DND-41 (cell line): Measurements from ENCODE around the gene FAXDC2.

Source experiments
- ATAC-seq: fragments of 200-7000 bp; cut with Tn5 transposase; 3 replicates; pipeline ENCODE4 v1.9.1; 2021; ENCODE audit warnings: low read depth; ENCODE audit not compliant: insufficient read depth
- DNase-seq: peaks from one replicate; pipeline ENCODE4 v3.0.0-alpha.2; 2020
- H2AFZ ChIP-seq: 2 replicates; pipeline ENCODE4 v1.6.0; 2012; ENCODE audit warnings: low read depth, low read length
- H3K27ac ChIP-seq: 2 replicates; pipeline ENCODE4 v1.5.1; 2012; ENCODE audit warnings: low read length, inconsistent platforms
- H3K27me3 ChIP-seq: fragments of 200-600 bp; sonication (generic); 2 replicates; pipeline ENCODE4 v1.6.0; 2012; ENCODE audit warnings: low read length, mild to moderate bottlenecking, inconsistent platforms; ENCODE audit not compliant: insufficient read depth, poor library complexity
- H3K36me3 ChIP-seq: 2 replicates; pipeline ENCODE4 v1.5.1; 2012; ENCODE audit warnings: low read length, inconsistent platforms; ENCODE audit not compliant: insufficient read depth
- H3K4me1 ChIP-seq: 2 replicates; pipeline ENCODE4 v1.5.1; 2012; ENCODE audit warnings: mild to moderate bottlenecking, low read length; ENCODE audit not compliant: insufficient read depth
- H3K4me2 ChIP-seq: 2 replicates; pipeline ENCODE4 v1.6.0; 2012; ENCODE audit warnings: mild to moderate bottlenecking, moderate library complexity, low read length, inconsistent platforms; ENCODE audit not compliant: insufficient read depth
- H3K4me3 ChIP-seq, 2 experiments: fragments of 200-600 bp in 1 of 2; shearing (Covaris generic) in 1 of 2; 2 replicates each; pipeline ENCODE4 v1.5.1; 2012 to 2016; ENCODE audit warnings: inconsistent platforms in 2 of 2, low read length in 2 of 2, mild to moderate bottlenecking in 2 of 2, low read depth in 1 of 2, moderate library complexity in 1 of 2
- H3K79me2 ChIP-seq: 2 replicates; pipeline ENCODE4 v1.6.0; 2012; ENCODE audit warnings: low read length, inconsistent platforms; ENCODE audit not compliant: insufficient read depth
- H3K9ac ChIP-seq: 2 replicates; pipeline ENCODE4 v1.6.0; 2012; ENCODE audit warnings: low read depth, mild to moderate bottlenecking, inconsistent platforms, low read length, moderate library complexity
- H3K9me3 ChIP-seq: 2 replicates; pipeline ENCODE4 v1.5.1; 2012; ENCODE audit warnings: low read length, moderate library complexity, mild to moderate bottlenecking, inconsistent platforms; ENCODE audit not compliant: insufficient read depth, severe bottlenecking
- H4K20me1 ChIP-seq: 2 replicates; pipeline ENCODE4 v1.6.0; 2012; ENCODE audit warnings: low read length; ENCODE audit not compliant: insufficient read depth
- EZH2 ChIP-seq: IDR thresholded peaks from 3 replicates; pipeline ENCODE4 v1.6.1; 2012; ENCODE audit warnings: borderline replicate concordance, low read depth, mild to moderate bottlenecking, moderate library complexity, low read length, inconsistent platforms; ENCODE audit not compliant: severe bottlenecking
- TF ChIP-seq, protein P1 (sequence below): IDR thresholded peaks from 2 replicates; pipeline ENCODE4 v1.5.1; 2012; ENCODE audit warnings: borderline replicate concordance, low read length, moderate library complexity, mild to moderate bottlenecking; ENCODE audit not compliant: poor library complexity, severe bottlenecking; ENCODE audit errors: extremely low read depth

Gene FAXDC2

DNA sequence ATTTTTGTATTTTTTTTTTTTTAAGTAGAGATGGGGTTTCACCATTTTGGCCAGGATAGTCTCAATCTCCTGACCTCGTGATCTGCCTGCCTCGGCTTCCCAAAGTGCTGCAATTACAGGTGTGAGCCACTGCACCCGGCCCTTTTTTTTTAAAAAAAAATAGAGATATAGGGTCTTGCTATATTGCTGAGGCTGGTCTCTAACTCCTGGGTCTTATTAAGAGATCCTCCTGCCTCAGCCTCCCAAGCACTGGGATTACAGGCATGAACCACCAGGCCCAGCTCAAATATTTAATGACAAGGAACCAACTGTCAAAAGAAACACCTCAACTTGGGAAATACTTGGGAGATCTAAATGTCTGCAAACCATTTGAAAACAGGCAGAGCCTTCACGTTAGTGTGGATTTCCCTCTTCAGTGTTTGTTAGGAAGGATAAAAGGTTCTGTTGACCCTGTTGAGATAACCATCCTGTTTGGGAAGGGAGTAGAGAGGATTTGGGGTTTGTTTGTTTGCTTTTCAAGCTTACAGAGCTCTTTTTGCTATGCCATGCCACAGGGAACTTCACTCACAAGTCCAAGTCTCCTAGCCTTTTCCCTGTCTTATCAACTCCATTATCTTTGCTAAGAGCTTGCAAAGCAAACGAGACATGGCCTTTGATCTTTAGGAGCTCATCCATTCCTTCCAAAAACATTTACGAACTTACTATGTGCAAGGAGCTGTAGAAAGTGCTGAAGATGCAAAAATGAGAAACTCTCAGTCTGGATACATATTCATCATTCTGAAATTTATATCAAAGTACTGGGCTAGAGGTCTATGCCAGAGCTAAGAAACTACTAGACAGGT lies 7.5 kb downstream of the FAXDC2 start:
- Histone ChIP-seq H3K36me3 (no peaks in the 10 kb centered on the region), H3K9me3 (no peaks in the 10 kb centered on the region), H3K79me2 (no peaks in the 10 kb centered on the region), H3K4me3 (no peak overlapping the region), H3K4me1 (no peaks in the 10 kb centered on the region), H3K9ac (no peak overlapping the region), H4K20me1 (no peaks in the 10 kb centered on the region), H3K27me3 (no peaks in the 10 kb centered on the region), H3K27ac (no peak overlapping the region), H2AFZ (no peak overlapping the region), H3K4me2 (no peak overlapping the region)
- TF ChIP-seq, protein P1, sequence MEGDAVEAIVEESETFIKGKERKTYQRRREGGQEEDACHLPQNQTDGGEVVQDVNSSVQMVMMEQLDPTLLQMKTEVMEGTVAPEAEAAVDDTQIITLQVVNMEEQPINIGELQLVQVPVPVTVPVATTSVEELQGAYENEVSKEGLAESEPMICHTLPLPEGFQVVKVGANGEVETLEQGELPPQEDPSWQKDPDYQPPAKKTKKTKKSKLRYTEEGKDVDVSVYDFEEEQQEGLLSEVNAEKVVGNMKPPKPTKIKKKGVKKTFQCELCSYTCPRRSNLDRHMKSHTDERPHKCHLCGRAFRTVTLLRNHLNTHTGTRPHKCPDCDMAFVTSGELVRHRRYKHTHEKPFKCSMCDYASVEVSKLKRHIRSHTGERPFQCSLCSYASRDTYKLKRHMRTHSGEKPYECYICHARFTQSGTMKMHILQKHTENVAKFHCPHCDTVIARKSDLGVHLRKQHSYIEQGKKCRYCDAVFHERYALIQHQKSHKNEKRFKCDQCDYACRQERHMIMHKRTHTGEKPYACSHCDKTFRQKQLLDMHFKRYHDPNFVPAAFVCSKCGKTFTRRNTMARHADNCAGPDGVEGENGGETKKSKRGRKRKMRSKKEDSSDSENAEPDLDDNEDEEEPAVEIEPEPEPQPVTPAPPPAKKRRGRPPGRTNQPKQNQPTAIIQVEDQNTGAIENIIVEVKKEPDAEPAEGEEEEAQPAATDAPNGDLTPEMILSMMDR, result no peak
- no peak for TF ChIP-seq EZH2
- ATAC-seq, result no peak
- no peak for DNase-seq

DNA sequence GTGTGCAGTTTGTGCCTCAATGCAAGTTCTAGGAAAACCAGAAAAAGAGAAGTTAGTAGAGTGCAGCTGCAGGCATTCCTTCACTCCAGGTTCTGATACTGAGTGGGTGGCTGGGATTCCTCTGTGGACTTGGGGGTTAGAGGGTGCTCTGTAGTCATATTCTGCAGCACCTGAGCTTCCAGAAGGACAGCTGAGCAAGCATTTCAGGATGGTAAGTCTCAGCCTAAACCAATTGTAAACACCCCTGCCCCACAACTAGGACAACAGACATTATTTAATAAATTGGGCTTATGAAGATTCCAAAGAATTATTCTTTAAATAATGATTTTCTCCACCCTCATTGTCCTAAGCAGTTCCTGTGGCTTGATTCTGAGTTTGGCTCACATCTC lies 9.1 kb downstream of the FAXDC2 start:
- H3K4me3 ChIP-seq, result no peak overlapping the region
- no peaks in the 10 kb centered on the region for H3K36me3 ChIP-seq
- no peaks in the 10 kb centered on the region for H3K79me2 ChIP-seq
- ATAC-seq (no peak), DNase-seq (no peak)
- H3K9ac ChIP-seq, result no peak overlapping the region
- H4K20me1 ChIP-seq, result no peaks in the 10 kb centered on the region
- H2AFZ ChIP-seq, result no peak overlapping the region
- TF ChIP-seq, protein P1, result no peak
- TF ChIP-seq EZH2, result no peak
- no peak overlapping the region; the same call in 1 of the 2 replicates for H3K27ac ChIP-seq
- no peaks in the 10 kb centered on the region for H3K9me3 ChIP-seq
- no peak overlapping the region for H3K4me2 ChIP-seq
- H3K4me1 ChIP-seq, result no peaks in the 10 kb centered on the region
- H3K27me3 ChIP-seq, result no peaks in the 10 kb centered on the region

DNA sequence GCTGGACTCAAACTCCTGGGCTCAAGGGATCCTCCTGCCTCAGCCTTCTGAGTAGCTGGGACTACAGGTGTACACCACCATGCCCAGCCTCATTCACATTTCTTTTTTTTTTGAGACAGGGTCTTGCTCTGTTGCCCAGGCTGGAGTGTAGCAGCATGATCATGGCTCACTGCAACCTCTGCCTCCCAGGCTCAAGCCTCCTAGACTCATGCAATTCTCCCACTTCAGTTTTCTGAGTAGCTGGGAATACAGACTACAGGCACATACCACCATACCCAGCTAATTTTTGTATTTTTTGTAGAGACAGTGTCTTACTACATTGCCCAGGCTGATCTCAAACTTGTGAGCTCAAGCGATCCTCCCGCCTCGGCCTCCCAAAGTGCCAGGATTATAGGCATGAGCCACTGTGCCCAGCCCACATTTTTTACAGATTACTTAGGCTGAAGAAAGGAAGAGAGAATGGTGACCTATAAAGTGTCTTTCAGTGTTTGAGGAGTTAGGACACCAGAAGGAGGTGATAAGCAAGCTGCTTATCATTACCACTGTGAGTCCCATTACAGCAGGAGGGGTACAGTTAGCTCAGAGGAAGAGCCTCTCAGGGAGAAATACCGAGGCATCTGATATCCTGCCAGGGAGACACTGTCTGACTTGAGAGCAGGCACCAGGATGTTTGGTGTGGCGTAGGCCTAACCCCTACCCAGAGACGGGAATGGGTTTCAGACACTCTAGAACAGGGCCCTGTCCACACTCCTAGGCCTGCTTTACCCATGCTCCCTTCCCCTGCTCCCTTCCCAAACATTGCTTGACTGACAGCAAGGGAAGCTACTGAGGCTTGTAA lies 9.7 kb downstream of the FAXDC2 start:
- ATAC-seq (peak; percentile 33; the same call in 1 of the 3 replicates), DNase-seq (no peak)
- Histone ChIP-seq H3K9me3 (no peaks in the 10 kb centered on the region), H4K20me1 (no peaks in the 10 kb centered on the region), H3K4me3 (no peak overlapping the region), H3K4me2 (no peak overlapping the region), H3K27ac (no peak overlapping the region; the same call in 1 of the 2 replicates), H3K79me2 (no peaks in the 10 kb centered on the region), H3K36me3 (no peaks in the 10 kb centered on the region), H3K27me3 (no peaks in the 10 kb centered on the region), H3K4me1 (no peaks in the 10 kb centered on the region), H2AFZ (no peak overlapping the region), H3K9ac (no peak overlapping the region)
- no peak for TF ChIP-seq EZH2
- TF ChIP-seq, protein P1, result no peak
